Natural killer cell (primary cell): Measurements from ENCODE around the gene CATSPERE. TPM values are rescaled to one million over a fixed set of nuclear protein-coding genes. Genes with fewer than 3 reads are reported as not detected.
"Not testable (repeated sequence)": the region's sequence is repeated elsewhere in the genome, so short reads cannot be mapped to it uniquely, and the experiment has no call there.

ENCODE experiments used
- ATAC-seq, 3 donors: fragments of 150-1000 bp in 2 of 3; fragments of 200-7000 bp in 1 of 3; cut with Tn5 transposase; 1 replicate in 1 of 3; 2 replicates in 2 of 3; pipeline ENCODE4 v1.10.0; 2021; ENCODE audit warnings: mild to moderate bottlenecking in 2 of 3, moderate library complexity in 2 of 3
- DNase-seq, 2 donors: peaks; one replicate each; pipeline versions ENCODE4 v3.0.0 to v3.0.0-alpha.2; 2013 to 2021; ENCODE audit warnings: mixed read lengths in 1 of 2
- H3K27ac ChIP-seq: one replicate; pipeline ENCODE4 v1.5.1; 2013; ENCODE audit warnings: mild to moderate bottlenecking, low read length
- H3K27me3 ChIP-seq: one replicate; pipeline ENCODE4 v1.6.1; 2013; ENCODE audit warnings: low read length; ENCODE audit not compliant: control insufficient read depth, insufficient read depth
- H3K36me3 ChIP-seq: one replicate; pipeline ENCODE4 v1.6.1; 2013; ENCODE audit warnings: low read length; ENCODE audit not compliant: control insufficient read depth, insufficient read depth
- H3K4me1 ChIP-seq: one replicate; pipeline ENCODE4 v1.6.1; 2013; ENCODE audit warnings: low read length; ENCODE audit not compliant: control insufficient read depth, insufficient read depth
- H3K4me3 ChIP-seq: one replicate; pipeline ENCODE4 v1.5.1; 2013; ENCODE audit warnings: low read length
- H3K9me3 ChIP-seq: one replicate; pipeline ENCODE4 v1.6.1; 2013; ENCODE audit warnings: low read length; ENCODE audit not compliant: control insufficient read depth, insufficient read depth
- H3K27ac Mint-ChIP-seq, 2 donors: one replicate each; pipeline ENCODE4 v1.8.0; 2022; ENCODE audit warnings: mild to moderate bottlenecking in 2 of 2, mixed read lengths in 2 of 2, moderate library complexity in 1 of 2
- H3K27me3 Mint-ChIP-seq, 2 donors: one replicate each; pipeline ENCODE4 v1.8.0; 2022; ENCODE audit warnings: low read depth in 2 of 2, mixed read lengths in 2 of 2
- H3K36me3 Mint-ChIP-seq: one replicate; pipeline ENCODE4 v1.8.0; 2022; ENCODE audit warnings: mixed read lengths
- H3K4me1 Mint-ChIP-seq, 2 donors: one replicate each; pipeline ENCODE4 v1.8.0; 2022; ENCODE audit warnings: mixed read lengths in 2 of 2
- H3K4me3 Mint-ChIP-seq: one replicate; pipeline ENCODE4 v1.8.0; 2022; ENCODE audit warnings: mild to moderate bottlenecking, moderate library complexity, mixed read lengths
- H3K9me3 Mint-ChIP-seq, 2 donors: one replicate each; pipeline ENCODE4 v1.8.0; 2022; ENCODE audit warnings: mixed read lengths in 2 of 2
- CTCF ChIP-seq: fragments of 200-600 bp; IDR thresholded peaks from one replicate; pipeline ENCODE4 v1.8.0; 2022; ENCODE audit warnings: antibody characterized with exemption
- WGBS: methylation state at CpG from one replicate; pipeline ENCODE4 v1.1.7; 2013; ENCODE audit warnings: missing lambda C conversion rate; ENCODE audit not compliant: insufficient coverage; 5-methylcytosine and 5-hydroxymethylcytosine counted together
- intact Hi-C: fragments of 100-400 bp; cut with micrococcal nuclease; formaldehyde crosslinking; loops from one replicate; pipeline ENCODE4 v1.14.2; 2022
- total RNA-seq, 4 donors: library from RNA; stranded (reverse); fragments of 120-200 nt in 1 of 4; gene quantifications; one replicate each; pipeline versions ENCODE4 v1.2.3 to v1.2.4, GENCODE V29; 2013 to 2022

Gene CATSPERE
- total RNA-seq, 3 donors from 2014 or later (not counting 1 experiment from before 2014, with no cell fraction given): 0.79 to 1.4 (median 0.80) TPM

DNA sequence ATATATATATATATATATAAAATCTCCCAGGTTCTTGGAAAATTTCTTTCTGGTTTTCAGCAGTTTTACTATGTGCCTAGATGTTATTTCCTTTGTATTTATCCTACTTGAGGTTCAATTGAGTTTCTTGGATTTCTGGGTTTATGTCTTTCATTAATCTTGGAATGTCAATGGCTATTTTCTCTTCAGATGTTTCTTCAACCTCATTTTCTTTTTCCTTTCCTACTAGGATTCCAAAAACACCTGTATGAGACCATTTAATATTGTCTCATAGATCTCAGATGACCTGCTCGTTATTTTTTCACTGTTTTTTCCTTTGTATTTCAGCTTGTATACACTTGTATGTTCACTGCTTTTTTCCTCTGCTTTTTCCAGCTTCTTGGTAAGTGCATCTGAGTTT is 96.5 kb downstream of the CATSPERE start:
- 85% methylated on average over 1 of the region's 1 CpG for WGBS
- intact Hi-C loops: no loop called here
- H3K4me3 ChIP-seq: no peak overlapping the region
- peaks cover 2 to 6% of the 10 kb centered on the region in 2 donors for H3K9me3 Mint-ChIP-seq
- TF ChIP-seq CTCF: no peak
- no peaks in the 10 kb centered on the region for H3K4me1 Mint-ChIP-seq
- ATAC-seq: no peak
- peaks cover 3% of the 10 kb centered on the region for H3K9me3 ChIP-seq
- no peak overlapping the region for H3K4me3 Mint-ChIP-seq
- H3K36me3 Mint-ChIP-seq: no peaks in the 10 kb centered on the region
- H3K4me1 ChIP-seq: no peaks in the 10 kb centered on the region
- DNase-seq: no peak
- no peak overlapping the region for H3K27ac Mint-ChIP-seq
- no peaks in the 10 kb centered on the region for H3K27me3 ChIP-seq
- peaks cover 0 to 6% of the 10 kb centered on the region in 2 donors for H3K27me3 Mint-ChIP-seq
- H3K36me3 ChIP-seq: no peaks in the 10 kb centered on the region
- no peak overlapping the region for H3K27ac ChIP-seq

GRCh38 chr1:244559561-244559960 is 98.5 kb downstream of the CATSPERE start:
- Histone ChIP-seq H3K36me3 (no peaks in the 10 kb centered on the region), H3K27ac (no peak overlapping the region), H3K27me3 (no peaks in the 10 kb centered on the region), H3K4me1 (no peaks in the 10 kb centered on the region), H3K9me3 (peaks cover 3% of the 10 kb centered on the region), H3K4me3 (no peak overlapping the region)
- ATAC-seq (no peak), DNase-seq (no peak)
- peaks cover 0 to 6% of the 10 kb centered on the region in 2 donors for H3K27me3 Mint-ChIP-seq
- no peaks in the 10 kb centered on the region for H3K4me1 Mint-ChIP-seq
- no peak overlapping the region for H3K27ac Mint-ChIP-seq
- TF ChIP-seq CTCF: no peak
- H3K4me3 Mint-ChIP-seq: no peak overlapping the region
- peaks cover 4 to 6% of the 10 kb centered on the region in 2 donors for H3K9me3 Mint-ChIP-seq
- no CpG with 5 or more reads among the region's 1 CpG for WGBS
- intact Hi-C loops: no loop called here
- no peaks in the 10 kb centered on the region for H3K36me3 Mint-ChIP-seq

- H3K9me3 Mint-ChIP-seq, H3K4me3 ChIP-seq, H3K27ac Mint-ChIP-seq, H3K27ac ChIP-seq, H3K4me1 ChIP-seq, H3K36me3 Mint-ChIP-seq, H3K9me3 ChIP-seq, intact Hi-C loops, DNase-seq, H3K27me3 ChIP-seq, H3K4me1 Mint-ChIP-seq, H3K4me3 Mint-ChIP-seq, H3K36me3 ChIP-seq, ATAC-seq, H3K27me3 Mint-ChIP-seq: not testable (repeated sequence)
- no CpG with 5 or more reads among the region's 1 CpG for WGBS
These were observed 101.8 kb downstream of the CATSPERE start for GRCh38 chr1:244562877-244563276.

GRCh38 chr1:244573768-244574167 is 112.7 kb downstream of the CATSPERE start:
- no peaks in the 10 kb centered on the region for H3K4me1 Mint-ChIP-seq
- no peaks in the 10 kb centered on the region for H3K27me3 Mint-ChIP-seq
- H3K9me3 ChIP-seq: peaks cover 38% of the 10 kb centered on the region
- no peaks in the 10 kb centered on the region for H3K36me3 ChIP-seq
- no peaks in the 10 kb centered on the region for H3K4me1 ChIP-seq
- H3K27ac Mint-ChIP-seq: no peak overlapping the region
- no peaks in the 10 kb centered on the region for H3K27me3 ChIP-seq
- H3K27ac ChIP-seq: no peak overlapping the region
- no peak for TF ChIP-seq CTCF
- whole genome bisulfite sequencing: 100% methylated on average over 1 of the region's 2 CpGs
- no peak overlapping the region for H3K4me3 ChIP-seq
- DNase-seq: no peak
- intact Hi-C loops: no loop called here
- H3K36me3 Mint-ChIP-seq: peaks cover 23% of the 10 kb centered on the region
- no peak overlapping the region for H3K4me3 Mint-ChIP-seq
- H3K9me3 Mint-ChIP-seq: peaks cover 8 to 20% of the 10 kb centered on the region in 2 donors
- ATAC-seq: no peak
